NCI-H2107 (cell line): Measurements from ENCODE around the gene L3MBTL2.
A peak's percentile ranks its signal among the peaks of the same experiment; 100 is the strongest.

Experiments used
- DNase-seq: peaks from one replicate; lab custom pipeline; 2025; lab: John Stamatoyannopoulos, UW

The L3MBTL2 gene

DNA sequence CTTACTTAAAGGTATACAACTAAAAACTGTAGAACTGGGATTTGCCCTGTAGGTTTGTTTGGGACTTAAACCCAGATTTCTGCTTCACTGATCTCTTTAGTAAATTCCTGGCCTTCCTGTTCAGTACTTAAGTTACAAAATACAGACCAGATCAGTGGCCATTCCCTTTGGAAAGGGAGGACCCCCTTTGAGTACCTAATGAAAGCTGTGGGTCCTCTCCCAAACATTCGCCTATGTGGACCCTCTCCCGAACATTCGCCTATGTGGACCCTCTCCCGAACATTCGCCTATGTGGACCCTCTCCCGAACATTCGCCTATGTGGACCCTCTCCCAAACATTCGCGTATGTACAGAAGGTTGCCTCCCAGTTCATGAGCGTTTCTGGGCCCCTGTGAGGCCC lies 10.3 kb downstream of the L3MBTL2 start:
- no peak for DNase-seq

DNA sequence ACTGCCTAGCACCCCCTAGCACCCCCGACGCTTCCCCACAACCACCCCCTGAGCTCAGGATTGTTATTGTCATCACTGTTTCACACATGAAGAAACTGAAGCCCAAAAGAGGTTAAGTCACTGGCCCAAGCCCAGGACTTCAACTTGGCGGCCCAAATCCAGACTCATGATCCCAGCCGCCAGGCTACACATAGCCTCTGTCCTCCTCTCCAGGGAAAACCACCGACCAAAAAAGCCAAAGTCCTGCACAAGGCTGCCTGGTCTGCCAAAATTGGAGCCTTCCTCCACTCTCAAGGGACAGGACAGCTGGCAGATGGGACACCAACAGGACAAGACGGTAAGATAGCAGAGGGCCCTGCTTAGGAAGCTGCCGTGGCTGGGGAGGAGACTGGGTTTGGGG lies 10.8 kb downstream of the L3MBTL2 start:
- no peak for DNase-seq

DNA sequence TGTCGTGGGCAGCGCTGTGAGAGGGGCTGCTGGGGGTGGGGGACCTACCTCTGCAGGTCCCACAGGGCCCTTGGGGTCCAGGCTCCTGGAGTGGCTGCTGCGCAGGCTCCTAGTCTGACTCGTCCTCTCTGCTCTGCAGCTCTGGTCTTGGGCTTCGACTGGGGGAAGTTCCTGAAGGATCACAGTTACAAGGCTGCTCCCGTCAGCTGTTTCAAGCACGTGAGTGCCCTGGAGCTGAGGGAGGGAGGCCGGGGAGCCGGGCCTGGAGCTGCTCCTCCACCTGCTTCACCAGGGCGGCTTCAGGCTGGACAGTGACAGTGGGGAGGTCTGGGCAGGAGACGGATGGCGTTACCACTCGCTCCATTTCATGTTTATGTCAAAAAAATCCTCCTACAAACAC lies 11.9 kb downstream of the L3MBTL2 start:
- DNase-seq, result no peak

DNA sequence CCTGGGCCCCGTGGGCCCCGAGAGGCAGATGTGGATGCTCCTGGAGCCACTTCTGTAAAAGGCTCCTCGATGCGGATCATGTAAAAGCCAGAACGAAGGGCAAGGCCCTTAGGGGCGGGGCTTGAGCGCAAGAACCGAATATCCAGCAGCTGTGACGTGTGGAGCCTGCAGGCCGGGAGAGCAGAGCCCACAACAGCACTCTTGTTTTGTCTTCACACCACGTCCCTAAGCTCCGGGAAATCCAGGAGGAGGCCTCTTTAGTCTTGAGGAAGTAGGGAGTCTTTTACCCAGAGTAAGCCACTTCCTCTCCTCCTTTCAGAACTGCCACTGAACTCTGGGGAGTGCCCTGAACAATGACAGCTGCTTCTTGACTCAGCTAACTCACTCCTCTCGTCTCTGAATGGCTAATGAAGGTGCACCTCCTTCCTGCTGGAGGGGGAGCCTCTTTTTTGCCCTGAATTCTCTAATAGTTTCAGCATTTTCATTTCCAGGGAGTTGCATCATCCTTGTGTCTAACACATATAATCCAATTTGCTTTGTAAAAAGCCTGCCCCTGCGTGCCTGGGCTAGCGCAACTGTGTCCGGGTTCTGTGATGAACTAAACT lies 12.5 kb downstream of the L3MBTL2 start:
- no peak for DNase-seq

DNA sequence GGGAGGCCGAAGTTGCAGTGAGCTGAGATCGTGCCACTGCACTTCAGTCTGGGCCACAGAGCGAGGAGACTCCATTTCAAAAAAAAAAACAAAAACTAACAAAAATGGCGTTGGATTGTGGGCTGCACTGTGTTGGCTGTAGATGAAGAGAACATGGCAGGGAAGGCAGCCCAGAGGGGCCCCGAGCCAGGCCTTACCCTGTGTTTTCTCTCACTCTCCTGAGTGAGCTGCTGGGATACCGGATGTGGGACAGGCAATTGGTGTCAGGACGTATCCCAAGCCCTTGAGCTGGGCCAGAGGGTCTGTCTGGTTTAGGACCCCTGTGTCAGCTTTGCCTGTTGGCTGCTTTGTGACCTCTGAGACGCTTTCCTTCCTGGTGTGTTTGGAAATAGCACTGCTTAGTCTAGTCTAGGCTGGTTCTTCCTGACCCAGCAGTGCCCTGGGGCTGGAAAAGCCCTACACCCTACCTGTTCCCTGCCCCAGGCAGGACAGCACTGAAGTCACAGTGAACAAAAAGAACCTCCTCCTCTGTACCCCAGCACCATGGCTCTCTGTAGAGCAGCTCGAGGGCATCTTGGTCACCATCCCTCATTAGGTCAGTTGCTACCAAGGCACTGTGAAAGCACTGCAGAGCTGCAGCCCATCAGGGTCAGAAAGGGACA lies 17.9 kb downstream of the L3MBTL2 start:
- no peak for DNase-seq

DNA sequence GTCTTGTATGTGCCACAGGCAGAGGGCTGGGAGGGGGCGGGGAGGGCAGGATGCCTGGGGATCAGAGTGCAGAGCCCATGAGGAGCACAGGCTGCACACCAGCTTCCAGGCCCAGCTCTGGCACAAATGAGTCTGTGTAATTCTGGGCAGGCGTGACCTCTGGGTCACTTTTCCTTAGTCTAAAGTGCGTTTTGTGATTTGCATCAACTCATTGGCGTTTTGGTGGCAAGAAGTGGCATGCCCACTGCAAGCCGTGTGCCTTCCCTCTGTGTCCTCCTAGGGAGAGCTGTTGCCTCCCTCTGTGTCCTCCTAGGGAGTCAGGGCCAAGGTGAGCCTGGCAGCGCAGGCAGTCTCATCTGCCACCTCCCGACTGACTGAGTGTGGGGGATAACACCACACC lies 18.4 kb downstream of the L3MBTL2 start:
- DNase-seq, result no peak

DNA sequence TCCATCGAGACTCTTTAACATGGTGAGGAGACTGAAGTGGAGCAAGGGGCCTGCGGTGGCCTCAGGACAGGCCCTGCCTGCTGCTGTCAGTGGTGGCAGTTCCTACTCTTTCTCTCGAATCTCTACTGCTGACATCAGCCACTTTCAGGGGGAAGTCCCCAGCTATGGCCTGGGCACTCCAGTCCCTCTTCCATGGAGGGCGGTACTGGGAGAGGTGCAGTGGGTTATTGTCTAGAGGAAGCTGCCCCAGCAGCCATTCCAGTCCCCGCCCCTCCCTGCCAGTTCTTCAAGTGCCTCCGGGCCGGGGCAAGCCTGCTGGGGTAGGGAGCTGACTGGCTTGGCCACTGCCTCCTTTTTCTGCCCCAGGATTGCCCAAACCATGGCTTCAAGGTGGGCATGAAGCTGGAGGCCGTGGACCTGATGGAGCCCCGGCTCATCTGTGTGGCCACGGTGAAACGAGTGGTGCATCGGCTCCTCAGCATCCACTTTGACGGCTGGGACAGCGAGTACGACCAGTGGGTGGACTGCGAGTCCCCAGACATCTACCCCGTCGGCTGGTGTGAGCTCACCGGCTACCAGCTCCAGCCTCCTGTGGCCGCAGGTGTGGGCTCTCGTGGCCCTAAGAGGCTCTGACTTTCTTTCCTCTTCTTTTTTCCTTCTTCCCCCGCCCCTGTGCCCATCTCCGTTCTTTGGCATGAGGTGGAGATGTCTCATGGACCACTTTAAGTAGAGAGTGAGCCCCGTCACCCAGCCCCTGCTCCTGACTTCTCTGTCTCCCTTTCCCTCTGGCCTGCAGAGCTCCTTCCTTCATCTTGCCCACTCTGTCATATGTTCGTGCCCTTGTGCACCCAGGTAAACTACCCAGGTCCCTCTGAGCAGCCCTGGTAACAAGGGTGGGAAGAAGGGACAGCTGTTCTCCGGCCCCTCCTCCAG lies 21.9 kb downstream of the L3MBTL2 start:
- DNase-seq, result no peak

DNA sequence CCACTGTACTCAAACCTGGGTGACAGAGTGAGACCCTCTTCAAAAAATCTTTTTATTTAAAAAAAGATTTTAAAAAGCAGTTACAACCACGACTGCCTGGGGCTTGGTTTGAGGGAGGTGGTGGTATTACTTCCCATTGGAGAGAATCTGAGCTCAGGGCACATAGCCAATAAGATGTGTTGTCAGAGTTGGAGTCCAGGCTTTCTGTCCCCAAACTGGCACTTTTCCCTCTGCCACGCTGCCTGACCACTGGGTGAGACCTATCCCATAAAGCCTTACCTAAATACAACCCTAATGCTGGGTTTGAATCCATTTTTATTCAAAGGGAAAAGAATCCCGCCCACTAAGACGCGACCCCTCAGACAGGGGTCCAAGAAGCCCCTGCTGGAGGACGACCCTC lies 24.1 kb downstream of the L3MBTL2 start:
- no peak for DNase-seq

DNA sequence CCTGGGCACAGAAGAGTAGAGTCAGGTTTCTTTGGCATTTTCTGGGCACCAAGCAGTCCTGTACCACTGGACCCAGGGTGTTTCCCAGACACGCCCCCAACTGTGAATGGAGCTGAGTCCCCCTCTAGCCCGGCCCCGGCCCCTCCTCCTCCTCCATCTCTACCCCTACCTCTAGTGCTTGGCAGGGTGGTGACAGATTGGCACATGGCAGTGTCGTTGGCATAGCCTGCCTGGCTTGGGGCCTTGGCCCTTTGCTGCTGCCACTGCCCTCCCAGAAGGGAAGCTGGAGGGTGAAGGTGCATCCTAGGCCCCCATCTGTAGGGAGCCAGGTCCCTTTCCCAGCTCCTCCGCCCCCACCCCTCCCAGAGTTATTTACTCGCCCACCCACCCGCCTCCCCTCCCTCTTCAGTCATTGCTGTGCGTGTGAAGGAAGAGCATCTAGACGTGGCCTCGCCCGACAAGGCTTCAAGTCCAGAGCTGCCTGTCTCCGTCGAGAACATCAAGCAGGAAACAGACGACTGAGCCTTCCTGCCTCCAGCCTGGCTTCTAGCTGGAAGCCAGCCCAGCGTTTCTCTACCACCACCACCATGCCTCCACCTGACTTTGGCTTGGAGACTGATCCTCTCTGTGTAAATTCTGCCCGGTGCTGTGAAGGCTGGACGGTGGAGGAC lies 24.8 kb downstream of the L3MBTL2 start:
- no peak for DNase-seq

DNA sequence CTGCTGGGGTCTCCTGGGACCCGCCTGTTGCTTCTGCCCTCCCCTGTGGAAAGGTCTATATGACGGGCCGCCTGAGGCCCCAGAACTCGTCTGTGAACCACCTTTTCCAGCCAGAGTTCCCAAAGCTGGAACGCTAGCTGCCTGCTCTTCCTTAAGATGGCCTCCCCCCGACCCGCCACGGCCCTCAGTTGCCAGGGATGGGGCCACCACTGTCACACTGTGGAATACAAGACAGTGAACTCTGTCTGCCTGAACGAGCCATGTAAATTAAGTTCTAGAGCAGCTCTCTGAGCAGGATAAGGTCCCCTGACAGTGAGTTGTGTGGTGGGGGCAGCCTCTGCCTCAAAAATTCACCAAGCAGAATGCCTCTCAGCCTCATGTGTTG lies 25.3 kb downstream of the L3MBTL2 start:
- DNase-seq, result no peak

DNA sequence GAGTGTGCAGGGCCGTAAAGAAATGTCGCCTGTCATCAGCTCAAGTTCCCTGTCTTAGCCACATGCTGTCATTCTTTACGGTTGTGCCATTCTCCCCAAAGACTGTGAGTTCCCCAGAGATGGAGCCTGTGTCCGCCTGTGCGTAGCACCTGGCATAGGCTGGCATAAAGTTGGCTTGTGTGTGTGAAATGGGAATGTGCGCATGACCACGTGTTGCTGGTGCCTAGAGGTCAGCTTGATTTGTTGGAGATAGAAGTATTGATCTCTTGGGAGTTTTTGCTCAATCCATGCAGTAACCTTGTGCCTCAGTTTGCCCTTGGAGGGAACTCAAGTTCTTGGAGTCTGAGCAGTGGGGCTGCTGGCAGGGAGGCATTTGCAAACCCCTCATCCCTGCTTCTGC lies 26.3 kb downstream of the L3MBTL2 start:
- no peak for DNase-seq

DNA sequence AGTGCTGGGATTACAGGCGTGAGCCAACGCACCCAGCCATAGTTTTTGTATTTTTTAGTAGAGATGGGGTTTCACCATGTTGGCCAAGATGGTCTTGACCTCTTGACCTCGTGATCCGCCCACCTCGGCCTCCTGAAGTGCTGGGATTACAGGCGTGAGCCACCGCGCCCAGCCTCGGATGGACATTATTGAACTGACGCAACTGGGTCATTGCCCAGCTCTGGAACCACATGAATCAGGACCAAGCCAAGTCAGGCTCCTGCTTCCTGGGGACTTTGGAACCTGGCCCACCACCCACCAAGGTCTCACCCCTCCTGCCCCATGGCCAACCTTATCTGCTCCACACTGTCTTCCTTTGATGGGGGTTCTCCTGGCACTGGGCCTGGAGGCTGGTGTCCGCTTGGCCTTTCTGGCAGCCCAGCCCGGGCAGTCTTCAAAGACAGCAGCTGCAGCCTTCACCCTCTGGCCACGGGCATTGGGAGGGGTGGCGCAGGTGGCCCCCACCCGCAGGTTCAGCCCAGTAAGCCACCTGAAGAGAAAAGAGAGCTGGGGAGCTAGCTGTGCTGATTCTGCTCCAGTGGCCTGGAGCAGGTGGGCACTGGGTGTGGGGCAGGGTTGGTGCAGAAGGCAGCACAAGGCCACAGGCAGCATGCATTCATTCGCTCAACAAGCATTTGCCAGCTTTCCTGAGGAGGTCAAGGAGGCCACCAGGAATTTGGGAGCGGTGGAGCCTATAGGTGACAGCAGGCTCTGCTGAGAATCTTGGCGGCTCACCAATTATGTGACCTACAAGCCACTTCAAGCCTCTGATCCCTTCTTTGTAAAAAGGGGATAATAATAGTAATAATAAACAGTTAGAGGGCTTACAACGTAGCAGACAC lies 29.9 kb downstream of the L3MBTL2 start:
- DNase-seq, result no peak

DNA sequence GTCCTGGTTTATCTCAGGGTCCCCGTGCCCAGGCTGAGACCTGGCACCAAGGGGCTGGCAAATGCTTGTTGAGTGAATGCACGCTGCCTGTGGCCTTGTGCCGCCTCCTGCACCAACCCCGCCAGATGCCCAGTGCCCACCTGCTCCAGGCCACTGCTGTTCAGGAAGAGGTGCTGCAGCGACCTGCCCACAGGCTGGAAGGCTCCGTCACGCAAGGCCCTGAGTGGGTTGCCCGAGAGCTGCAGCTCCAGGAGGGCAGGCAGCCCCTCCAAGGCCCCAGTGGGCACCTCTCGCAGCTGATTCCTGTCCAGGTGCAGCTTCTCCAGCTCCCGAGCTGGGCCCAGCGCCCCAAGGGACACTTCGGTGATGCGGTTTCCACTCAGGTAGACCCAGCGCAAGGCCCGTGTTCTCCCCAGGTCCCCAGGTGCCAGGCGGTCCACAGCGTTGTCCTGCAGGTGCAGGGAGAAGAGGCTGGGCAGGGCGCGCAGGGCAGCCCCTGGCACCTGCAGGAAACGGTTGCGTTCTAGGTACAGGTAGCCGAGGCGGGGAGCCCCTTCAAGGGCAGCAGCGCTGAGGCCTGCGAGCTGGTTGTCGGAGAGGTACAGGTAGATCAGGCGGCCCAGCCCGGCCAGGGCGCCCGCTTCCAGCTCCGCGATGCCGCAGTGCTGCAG lies 32.1 kb downstream of the L3MBTL2 start:
- DNase-seq, result peak; percentile 33

DNA sequence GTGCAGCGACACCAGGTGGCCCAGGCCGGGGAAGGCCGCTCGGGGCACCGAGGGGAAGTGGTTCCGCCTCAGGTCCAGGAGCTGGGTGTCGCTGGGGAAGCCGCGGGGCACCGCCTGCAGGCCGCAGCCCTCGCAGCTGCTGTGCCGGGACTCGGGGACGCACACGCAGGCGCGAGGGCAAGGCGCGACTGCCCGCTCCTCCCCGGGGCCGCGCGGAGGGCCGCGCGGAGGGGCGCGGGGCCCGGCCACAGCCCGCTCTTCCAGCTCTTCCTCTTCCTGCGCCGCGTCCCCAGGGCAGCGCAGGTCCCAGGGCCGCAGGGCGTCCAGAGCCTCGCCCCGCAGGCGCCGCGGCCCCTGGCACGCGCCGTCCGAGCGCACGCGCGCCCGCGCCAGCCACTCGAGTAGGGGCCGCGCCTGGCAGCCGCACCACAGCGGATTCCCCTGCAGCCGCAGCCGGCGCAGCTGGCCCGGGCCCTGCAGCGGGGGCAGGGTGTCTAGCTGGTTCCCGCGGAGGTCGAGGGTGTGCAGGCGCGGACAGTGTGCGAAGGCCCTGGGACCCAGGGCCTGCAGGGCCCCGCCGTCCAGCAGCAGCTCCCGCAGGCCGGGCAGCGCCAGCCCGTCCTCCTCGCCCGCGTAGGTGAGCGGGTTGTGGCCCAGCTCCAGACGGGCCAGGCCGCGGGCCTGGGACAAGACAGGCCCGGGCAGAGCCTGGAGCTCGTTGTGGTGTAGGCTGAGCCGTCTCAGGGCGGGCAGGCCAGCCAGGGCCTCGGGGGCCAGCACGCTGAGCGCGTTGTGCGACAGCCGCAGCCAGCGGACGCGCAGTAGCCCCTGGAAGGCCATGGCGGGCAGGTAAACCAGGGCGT lies 32.8 kb downstream of the L3MBTL2 start:
- DNase-seq, result no peak

DNA sequence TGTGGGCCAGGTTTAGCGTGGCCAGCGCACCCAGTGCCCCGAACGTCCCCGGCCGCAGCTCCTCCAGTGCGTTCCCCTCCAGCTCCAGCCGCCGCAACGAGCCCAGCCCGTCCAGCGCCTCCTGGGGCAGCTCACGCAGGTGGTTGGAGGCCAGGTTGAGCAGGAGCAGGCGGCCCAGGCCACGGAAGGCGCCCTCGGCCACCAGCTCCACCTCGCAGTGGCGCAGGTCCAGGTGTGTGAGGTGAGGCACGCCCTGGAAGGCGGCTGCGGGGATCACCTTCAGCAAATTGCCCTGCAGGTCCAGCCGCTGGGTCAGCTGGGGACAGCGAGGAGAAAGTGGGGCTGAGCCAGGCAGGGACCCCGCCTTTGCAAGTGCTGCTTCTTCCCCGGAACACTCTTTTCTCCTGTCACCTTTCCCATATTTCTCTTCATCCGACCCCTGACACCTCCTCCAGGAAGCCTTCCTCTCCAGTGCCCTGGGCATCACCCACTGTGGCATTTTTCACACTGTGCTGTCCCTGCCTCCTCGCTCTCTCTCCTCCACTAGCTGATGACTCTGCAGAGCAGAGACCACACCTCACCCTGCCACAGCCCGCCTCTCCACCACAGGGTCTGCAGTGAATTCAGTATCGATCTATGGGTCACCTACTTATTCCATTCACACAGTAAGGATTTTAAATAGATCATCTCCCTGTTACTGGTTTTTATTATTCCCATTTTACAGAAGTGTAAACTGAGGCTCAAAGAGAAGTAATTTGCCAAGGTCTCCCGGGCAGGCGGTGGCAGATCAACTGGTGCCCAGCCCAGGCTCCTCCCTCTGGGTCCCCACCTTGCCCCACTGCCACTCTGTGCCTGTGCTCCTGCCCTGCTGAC lies 33.7 kb downstream of the L3MBTL2 start:
- no peak for DNase-seq

DNA sequence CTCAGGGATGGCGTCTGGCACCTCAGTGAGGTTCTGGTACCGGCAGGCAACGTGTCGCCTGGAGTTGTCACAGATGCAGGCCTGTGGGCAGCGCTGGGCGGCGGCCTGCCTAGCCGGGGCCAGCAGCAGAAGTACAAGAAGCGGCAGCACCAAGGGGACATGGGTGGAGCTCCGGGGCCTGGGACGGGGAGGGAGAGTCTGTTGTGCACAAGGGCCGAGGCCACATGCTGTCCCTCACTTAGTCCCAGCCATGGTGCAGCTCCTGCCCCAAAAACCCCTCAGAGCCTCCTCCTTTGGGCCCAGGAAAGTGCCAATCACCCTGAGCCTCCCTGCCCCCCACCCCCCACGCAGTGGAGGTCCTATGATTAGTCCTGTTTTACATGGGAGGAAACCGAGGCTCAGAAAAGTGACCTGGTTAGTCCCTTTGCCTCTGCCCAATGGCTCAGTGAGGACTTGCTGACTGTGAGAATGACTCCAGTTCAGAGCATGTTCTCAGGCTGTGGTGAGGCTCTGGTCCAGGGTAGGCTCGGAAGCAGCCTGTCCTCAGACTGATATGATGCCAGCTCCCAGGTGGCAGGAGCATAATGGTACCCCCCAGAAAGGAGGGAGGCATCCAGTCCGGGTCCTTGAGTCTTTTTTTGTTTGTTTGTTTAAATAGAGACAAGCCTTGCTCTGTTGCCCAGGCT lies 34.5 kb downstream of the L3MBTL2 start:
- no peak for DNase-seq

DNA sequence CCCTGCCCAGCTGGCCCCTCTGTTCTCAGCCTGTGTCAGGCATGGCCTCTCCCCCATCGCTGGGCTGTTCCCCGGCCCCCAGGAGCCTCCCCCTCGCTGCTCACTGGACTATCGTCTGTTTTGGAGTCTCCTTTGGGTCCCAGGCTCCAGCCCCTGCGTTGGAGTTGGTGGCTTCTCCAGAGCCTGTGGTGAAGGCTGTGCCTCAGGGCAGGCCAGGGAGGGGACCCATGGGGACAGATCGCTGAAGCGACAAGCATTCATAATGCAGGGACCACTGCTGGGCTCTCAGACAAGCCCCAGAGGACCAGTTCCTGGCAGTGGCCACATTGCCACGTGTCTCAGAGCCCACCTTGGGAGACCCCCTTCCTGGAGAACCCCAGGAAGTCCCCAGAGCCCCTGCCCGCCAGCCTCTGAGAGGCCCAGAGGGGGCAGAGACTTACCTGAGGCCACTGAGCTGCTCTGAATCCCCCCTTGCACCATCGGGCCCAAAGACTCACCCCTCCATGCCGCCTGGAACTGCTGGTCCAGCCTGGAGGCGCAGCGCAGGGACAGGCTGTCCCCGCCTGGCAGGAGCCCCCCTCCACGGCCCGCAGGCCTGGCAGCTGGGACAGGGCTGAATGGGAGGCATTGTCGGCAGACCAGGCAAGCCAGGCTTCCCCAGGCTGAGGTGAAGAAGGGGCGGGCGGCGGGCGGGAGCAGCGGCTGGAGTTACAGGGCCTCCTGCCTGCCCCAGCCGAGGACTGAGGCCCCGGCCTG lies 35.4 kb downstream of the L3MBTL2 start, which contains the start of gene CHADL:
CHADL (minus strand) TSS at position 555 of the 756 bp plus-strand sequence; CDS start at position 505, 50 bp downstream.
- DNase-seq, result no peak
